ENCODE results near the gene GRAMD2A. TPM values are rescaled to one million over a fixed set of nuclear protein-coding genes. Genes with fewer than 3 reads are reported as not detected.
A peak's percentile ranks its signal among the peaks of the same experiment; 100 is the strongest.

GRAMD2A gene
- total RNA-seq, 1 donor from 2014 or later, result 2.6 TPM

GRCh38 chr15:72202801-72203506, 5.4 kb upstream of the GRAMD2A start:
- no peak for DNase-seq (ENCODE audit: low spot score in 2 of 2, unreplicated experiment in 2 of 2)
- Mint-ChIP-seq H3K9me3 (no peaks in the 10 kb centered on the region), H3K4me1 (peaks cover under 1% of the 10 kb centered on the region), H3K27me3 (ENCODE audit: low read depth) (peaks cover 2% of the 10 kb centered on the region), H3K4me3 (no peak overlapping the region), H3K27ac (peak overlapping the region; percentile 35), H3K36me3 (peaks cover 31% of the 10 kb centered on the region)
- TF ChIP-seq CTCF (IDR thresholded peaks at IDR 0.05; ENCODE audit: unreplicated experiment), result no peak

GRCh38 chr15:72202302-72202701, 4.7 kb upstream of the GRAMD2A start:
- no peak for TF ChIP-seq CTCF (IDR thresholded peaks at IDR 0.05; ENCODE audit: unreplicated experiment)
- Mint-ChIP-seq H3K4me1 (peaks cover 3% of the 10 kb centered on the region), H3K9me3 (no peaks in the 10 kb centered on the region), H3K27ac (no peak overlapping the region), H3K36me3 (peaks cover 30% of the 10 kb centered on the region), H3K27me3 (ENCODE audit: low read depth) (peaks cover 5% of the 10 kb centered on the region), H3K4me3 (no peak overlapping the region)
- no peak for DNase-seq (ENCODE audit: low spot score in 2 of 2, unreplicated experiment in 2 of 2)

- Mint-ChIP-seq H3K4me3 (no peak overlapping the region), H3K36me3 (peaks cover 23% of the 10 kb centered on the region), H3K27ac (no peak overlapping the region), H3K27me3 (ENCODE audit: low read depth) (peaks cover 12% of the 10 kb centered on the region), H3K4me1 (peaks cover 3% of the 10 kb centered on the region), H3K9me3 (no peaks in the 10 kb centered on the region)
- TF ChIP-seq CTCF (IDR thresholded peaks at IDR 0.05; ENCODE audit: unreplicated experiment), result no peak
- DNase-seq (ENCODE audit: low spot score in 2 of 2, unreplicated experiment in 2 of 2), result no peak
Observed at GRCh38 chr15:72201391-72201921, 3.9 kb upstream of the GRAMD2A start.

- Mint-ChIP-seq H3K4me1 (peaks cover 3% of the 10 kb centered on the region), H3K27ac (no peak overlapping the region), H3K9me3 (no peaks in the 10 kb centered on the region), H3K27me3 (ENCODE audit: low read depth) (peaks cover 20% of the 10 kb centered on the region), H3K36me3 (peaks cover 16% of the 10 kb centered on the region), H3K4me3 (no peak overlapping the region)
- no peak for TF ChIP-seq CTCF (IDR thresholded peaks at IDR 0.05; ENCODE audit: unreplicated experiment)
- DNase-seq (ENCODE audit: low spot score in 2 of 2, unreplicated experiment in 2 of 2), result no peak
Observed at GRCh38 chr15:72200395-72201237, 3.0 kb upstream of the GRAMD2A start.

GRCh38 chr15:72199721-72200212, 2.2 kb upstream of the GRAMD2A start:
- peaks cover 3% of the 10 kb centered on the region for H3K4me1 Mint-ChIP-seq
- H3K27ac Mint-ChIP-seq, result no peak overlapping the region
- peak in 1 of 2 experiments; percentile 71 for DNase-seq (ENCODE audit: low spot score in 2 of 2, unreplicated experiment in 2 of 2)
- H3K36me3 Mint-ChIP-seq, result peaks cover 13% of the 10 kb centered on the region
- no peak overlapping the region for H3K4me3 Mint-ChIP-seq
- peak; percentile 85 for TF ChIP-seq CTCF (IDR thresholded peaks at IDR 0.05; ENCODE audit: unreplicated experiment)
- no peaks in the 10 kb centered on the region for H3K9me3 Mint-ChIP-seq
- peaks cover 29% of the 10 kb centered on the region for H3K27me3 Mint-ChIP-seq (ENCODE audit: low read depth)
